ENCODE measurements around the gene CTH.
"Not testable (repeated sequence)": the region's sequence is repeated elsewhere in the genome, so short reads cannot be mapped to it uniquely, and the experiment has no call there.

DNA sequence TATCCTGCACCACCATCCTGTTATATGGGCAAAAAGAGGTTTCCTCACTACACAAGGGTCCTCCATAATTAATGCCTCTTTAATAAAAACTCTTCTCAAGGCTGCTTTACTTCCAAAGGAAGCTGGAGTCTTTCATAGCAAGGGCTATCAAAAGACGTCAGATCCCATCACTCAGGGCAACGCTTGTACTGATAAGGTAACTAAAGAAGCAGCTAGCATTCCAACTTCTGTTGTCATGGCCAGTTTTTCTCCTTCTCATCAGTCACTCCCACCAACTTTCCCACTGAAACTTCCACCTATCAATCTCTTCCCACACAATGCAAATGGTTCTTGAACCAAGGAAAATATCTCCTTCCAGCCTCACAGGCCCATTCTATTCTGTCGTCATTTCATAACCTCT is 39.5 kb upstream of the CTH start:
- TF ChIP-seq, protein P1, sequence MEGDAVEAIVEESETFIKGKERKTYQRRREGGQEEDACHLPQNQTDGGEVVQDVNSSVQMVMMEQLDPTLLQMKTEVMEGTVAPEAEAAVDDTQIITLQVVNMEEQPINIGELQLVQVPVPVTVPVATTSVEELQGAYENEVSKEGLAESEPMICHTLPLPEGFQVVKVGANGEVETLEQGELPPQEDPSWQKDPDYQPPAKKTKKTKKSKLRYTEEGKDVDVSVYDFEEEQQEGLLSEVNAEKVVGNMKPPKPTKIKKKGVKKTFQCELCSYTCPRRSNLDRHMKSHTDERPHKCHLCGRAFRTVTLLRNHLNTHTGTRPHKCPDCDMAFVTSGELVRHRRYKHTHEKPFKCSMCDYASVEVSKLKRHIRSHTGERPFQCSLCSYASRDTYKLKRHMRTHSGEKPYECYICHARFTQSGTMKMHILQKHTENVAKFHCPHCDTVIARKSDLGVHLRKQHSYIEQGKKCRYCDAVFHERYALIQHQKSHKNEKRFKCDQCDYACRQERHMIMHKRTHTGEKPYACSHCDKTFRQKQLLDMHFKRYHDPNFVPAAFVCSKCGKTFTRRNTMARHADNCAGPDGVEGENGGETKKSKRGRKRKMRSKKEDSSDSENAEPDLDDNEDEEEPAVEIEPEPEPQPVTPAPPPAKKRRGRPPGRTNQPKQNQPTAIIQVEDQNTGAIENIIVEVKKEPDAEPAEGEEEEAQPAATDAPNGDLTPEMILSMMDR (IDR thresholded peaks at IDR 0.05): not testable (repeated sequence)
- TF ChIP-seq ZFX (IDR thresholded peaks at IDR 0.05; ENCODE audit: borderline replicate concordance): not testable (repeated sequence)
